Effector memory CD8-positive, alpha-beta T cell (primary cell): Measurements from ENCODE around the gene CD151.

Experiments used
- ATAC-seq: fragments of 150-1000 bp; cut with Tn5 transposase; replicated peaks from 2 replicates; pipeline ENCODE4 v1.10.0; 2021; ENCODE audit warnings: mild to moderate bottlenecking, moderate library complexity
- DNase-seq, 3 experiments: peaks; one replicate each; pipeline ENCODE4 v3.0.0; 2021
- H3K27ac Mint-ChIP-seq, 2 donors: one replicate each; pipeline ENCODE4 v1.8.0; 2022; ENCODE audit warnings: mild to moderate bottlenecking in 2 of 2, mixed read lengths in 2 of 2, moderate library complexity in 2 of 2
- H3K27me3 Mint-ChIP-seq, 2 donors: one replicate each; pipeline ENCODE4 v1.8.0; 2022; ENCODE audit warnings: mixed read lengths in 2 of 2
- H3K36me3 Mint-ChIP-seq: one replicate; pipeline ENCODE4 v1.8.0; 2022; ENCODE audit warnings: mild to moderate bottlenecking, moderate library complexity, mixed read lengths; ENCODE audit not compliant: insufficient read depth
- H3K4me1 Mint-ChIP-seq, 2 donors: one replicate each; pipeline ENCODE4 v1.8.0; 2022; ENCODE audit warnings: low read depth in 2 of 2, mixed read lengths in 2 of 2
- H3K4me3 Mint-ChIP-seq, 2 donors: one replicate each; pipeline ENCODE4 v1.8.0; 2022; ENCODE audit warnings: mild to moderate bottlenecking in 2 of 2, mixed read lengths in 2 of 2, moderate library complexity in 2 of 2
- H3K9me3 Mint-ChIP-seq, 2 donors: one replicate each; pipeline ENCODE4 v1.8.0; 2022; ENCODE audit warnings: mixed read lengths in 2 of 2

Gene CD151

DNA sequence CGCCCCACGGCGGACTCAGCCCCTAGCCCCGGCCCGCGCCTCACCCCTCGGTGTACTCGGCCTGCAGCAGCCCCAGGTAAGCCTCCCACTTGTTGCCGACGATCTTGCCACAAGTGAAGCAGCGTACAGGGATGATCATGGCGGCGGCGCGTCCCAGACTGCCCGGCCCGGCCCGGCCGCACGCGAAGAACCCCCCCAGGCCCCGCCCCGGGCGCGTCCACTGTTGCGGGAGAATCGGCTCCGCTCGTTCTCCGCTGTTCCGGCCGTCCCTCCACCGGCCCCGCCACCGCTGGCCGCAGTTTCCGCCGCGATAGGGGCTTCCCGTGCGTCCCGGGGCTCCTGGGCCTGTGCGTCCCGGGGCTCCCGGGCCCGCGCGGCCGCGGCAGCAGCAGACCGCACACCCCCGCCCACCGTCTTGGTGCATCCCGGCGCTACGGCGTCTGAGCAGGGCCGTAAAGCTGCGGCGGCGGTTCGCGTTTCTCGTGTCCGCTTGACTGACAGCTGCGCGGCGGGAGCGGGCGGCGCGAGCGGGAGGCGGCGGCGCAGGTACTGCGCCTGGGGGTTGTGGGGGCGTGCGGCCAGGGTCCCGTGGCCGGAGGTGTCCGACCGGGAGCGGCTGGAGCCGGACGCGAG is 9.7 kb downstream of the CD151 start, which contains the start of the genes POLR2L and TSPAN4:
TSS of gene POLR2L (minus strand) at position 160 of the 633 bp plus-strand sequence. CDS start at position 139, 21 bp downstream.
TSS of gene TSPAN4 (plus strand) at position 483 of the 633 bp plus-strand sequence. CDS start 7,453 bp downstream, outside the sequence.
- H3K4me3 Mint-ChIP-seq, result peak within 1 kb of the TSS; percentile 83
- peaks cover 32% of the 10 kb centered on the region for H3K36me3 Mint-ChIP-seq
- ATAC-seq, result peak; percentile 86
- peak within 1 kb of the TSS; percentile 52 to 66 for H3K27ac Mint-ChIP-seq
- DNase-seq, result peak; percentile 84 to 86 (median 85)
- no peaks in the 10 kb centered on the region for H3K27me3 Mint-ChIP-seq
- peaks cover 14 to 27% of the 10 kb centered on the region in 2 donors for H3K4me1 Mint-ChIP-seq
- no peaks in the 10 kb centered on the region for H3K9me3 Mint-ChIP-seq

GRCh38 chr11:843086-843734 is 10.5 kb downstream of the CD151 start:
- ATAC-seq (peak; percentile 1), DNase-seq (no peak)
- Mint-ChIP-seq H3K36me3 (peaks cover 26% of the 10 kb centered on the region), H3K4me3 (peak overlapping the region; percentile 68), H3K27me3 (peaks cover 0 to under 1% of the 10 kb centered on the region in 2 donors), H3K4me1 (peaks cover 14 to 23% of the 10 kb centered on the region in 2 donors), H3K27ac (peak overlapping the region in 1 of 2 donors; percentile 44), H3K9me3 (no peaks in the 10 kb centered on the region)

DNA sequence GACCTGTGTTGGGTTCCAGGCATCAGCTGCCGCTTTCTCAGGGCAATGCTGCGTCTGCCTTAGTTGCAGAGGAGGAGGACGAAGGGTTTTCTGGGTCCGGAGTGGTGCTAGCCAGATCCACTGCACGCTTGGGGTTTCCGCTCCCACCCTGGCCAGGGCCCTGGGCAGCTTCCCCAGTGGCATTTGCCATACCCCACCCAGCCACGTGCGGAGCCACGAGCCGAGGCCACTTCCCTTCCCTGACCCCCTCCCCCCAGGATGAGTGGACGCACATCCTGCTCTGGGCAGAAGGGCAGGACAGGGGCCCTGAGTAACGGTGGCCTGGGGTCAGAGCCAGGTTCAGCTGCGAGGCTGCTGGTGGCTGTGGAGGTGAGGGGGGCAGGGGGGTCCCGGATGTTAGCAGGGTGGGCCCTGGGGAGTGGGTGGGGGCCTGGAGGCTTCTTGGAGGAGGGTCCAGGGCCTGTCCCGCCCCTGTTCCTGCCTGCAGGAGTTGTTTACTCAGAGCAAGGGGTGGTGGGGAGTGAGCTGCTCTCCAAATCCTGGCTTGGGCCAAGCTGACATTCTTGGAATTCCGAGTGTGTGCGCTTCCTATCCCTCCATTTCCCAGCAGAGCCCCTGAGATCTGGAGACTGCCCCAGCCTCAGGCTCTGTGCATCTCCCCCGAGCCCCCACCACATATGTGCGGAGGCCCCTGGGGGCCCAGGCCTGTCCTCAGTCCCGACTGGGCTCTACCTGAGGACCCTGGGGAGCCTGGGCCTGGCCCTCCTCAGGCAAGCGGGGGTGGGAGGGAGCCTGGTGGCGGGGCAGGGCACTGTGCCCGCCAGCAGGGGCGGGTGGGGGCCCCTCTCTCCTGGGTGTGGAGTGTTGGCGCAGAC is 11.3 kb downstream of the CD151 start:
- ATAC-seq, result no peak
- Mint-ChIP-seq H3K27ac (peak overlapping the region in 1 of 2 donors; percentile 44), H3K4me1 (peaks cover 19 to 23% of the 10 kb centered on the region in 2 donors), H3K9me3 (no peaks in the 10 kb centered on the region), H3K27me3 (peaks cover 0 to 9% of the 10 kb centered on the region in 2 donors), H3K36me3 (peaks cover 20% of the 10 kb centered on the region), H3K4me3 (peak overlapping the region; percentile 68)
- DNase-seq, result no peak

GRCh38 chr11:844693-845644 is 12.2 kb downstream of the CD151 start:
- DNase-seq, result no peak
- Mint-ChIP-seq H3K9me3 (no peaks in the 10 kb centered on the region), H3K4me1 (peaks cover 21 to 22% of the 10 kb centered on the region in 2 donors), H3K27me3 (peaks cover 0 to 12% of the 10 kb centered on the region in 2 donors), H3K27ac (no peak overlapping the region), H3K4me3 (peak overlapping the region in 1 of 2 donors; percentile 17), H3K36me3 (peaks cover 14% of the 10 kb centered on the region)
- ATAC-seq, result no peak

DNA sequence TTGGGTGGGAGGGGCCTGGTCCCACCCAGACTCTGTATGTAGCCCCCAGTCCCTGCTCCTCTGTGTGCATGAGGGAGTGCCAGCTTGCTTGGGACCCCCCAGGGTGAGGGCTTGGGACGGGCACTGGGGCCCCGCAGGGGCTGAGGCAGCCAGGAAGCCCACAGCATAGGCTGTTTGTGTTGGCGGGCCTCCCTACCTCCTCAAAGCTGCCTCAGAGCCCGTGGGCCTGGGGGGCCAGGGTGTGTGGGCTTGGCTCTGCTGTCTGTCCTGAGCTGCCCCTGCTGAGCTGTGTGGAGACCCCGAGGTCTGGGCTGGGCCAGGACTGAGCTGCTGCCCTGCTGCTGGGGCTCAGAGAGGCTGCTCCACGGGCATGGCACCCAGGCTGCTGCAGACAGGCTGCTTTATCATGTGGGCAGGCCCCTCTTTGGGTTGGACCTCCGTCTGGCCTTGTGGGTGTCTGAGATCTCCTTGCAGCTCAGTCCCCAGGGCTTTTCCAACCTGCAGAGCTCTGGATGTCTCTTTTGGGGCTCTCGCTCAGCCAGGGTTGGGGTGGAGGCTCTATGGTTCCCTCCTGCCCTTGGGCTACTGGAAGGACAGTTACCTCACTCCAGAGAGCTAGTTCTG is 13.2 kb downstream of the CD151 start:
- DNase-seq (no peak), ATAC-seq (no peak)
- Mint-ChIP-seq H3K4me1 (peaks cover 12 to 13% of the 10 kb centered on the region in 2 donors), H3K4me3 (no peak overlapping the region), H3K9me3 (no peaks in the 10 kb centered on the region), H3K36me3 (peaks cover 9% of the 10 kb centered on the region), H3K27me3 (peaks cover 0 to 12% of the 10 kb centered on the region in 2 donors), H3K27ac (no peak overlapping the region)

GRCh38 chr11:846496-847098 is 13.8 kb downstream of the CD151 start:
- H3K27me3 Mint-ChIP-seq, result peaks cover 0 to 12% of the 10 kb centered on the region in 2 donors
- H3K9me3 Mint-ChIP-seq, result no peaks in the 10 kb centered on the region
- H3K4me3 Mint-ChIP-seq, result no peak overlapping the region
- H3K27ac Mint-ChIP-seq, result no peak overlapping the region
- H3K36me3 Mint-ChIP-seq, result peaks cover 9% of the 10 kb centered on the region
- peaks cover 8% of the 10 kb centered on the region in 2 donors for H3K4me1 Mint-ChIP-seq
- no peak for ATAC-seq
- DNase-seq, result no peak

DNA sequence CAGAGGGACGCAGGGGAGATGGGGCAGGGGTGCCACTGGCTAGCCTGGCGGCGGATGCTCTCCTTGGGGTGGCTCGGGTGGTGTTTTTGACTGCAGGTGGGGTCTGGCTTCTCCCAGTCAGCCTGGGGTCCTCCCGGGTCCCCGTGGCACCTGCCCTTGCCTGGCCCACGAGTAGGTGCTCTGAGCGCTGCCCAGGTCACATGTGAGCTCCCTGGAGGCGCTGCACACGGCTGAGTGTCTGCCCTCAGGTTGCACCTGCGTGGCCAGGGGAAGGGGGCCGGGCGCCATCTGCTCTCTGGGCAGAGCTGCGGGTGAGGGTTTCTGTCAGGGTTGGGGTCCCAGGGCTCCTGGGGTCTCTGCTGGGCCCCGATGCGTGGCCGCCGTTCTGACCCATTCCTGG is 15.1 kb downstream of the CD151 start:
- H3K4me1 Mint-ChIP-seq, result peaks cover 8% of the 10 kb centered on the region in 2 donors
- peaks cover 11% of the 10 kb centered on the region for H3K36me3 Mint-ChIP-seq
- ATAC-seq, result no peak
- H3K27ac Mint-ChIP-seq, result no peak overlapping the region
- no peak for DNase-seq
- peak overlapping the region in 1 of 2 donors; percentile 77 for H3K4me3 Mint-ChIP-seq
- no peaks in the 10 kb centered on the region for H3K9me3 Mint-ChIP-seq
- peaks cover 0 to 12% of the 10 kb centered on the region in 2 donors for H3K27me3 Mint-ChIP-seq

DNA sequence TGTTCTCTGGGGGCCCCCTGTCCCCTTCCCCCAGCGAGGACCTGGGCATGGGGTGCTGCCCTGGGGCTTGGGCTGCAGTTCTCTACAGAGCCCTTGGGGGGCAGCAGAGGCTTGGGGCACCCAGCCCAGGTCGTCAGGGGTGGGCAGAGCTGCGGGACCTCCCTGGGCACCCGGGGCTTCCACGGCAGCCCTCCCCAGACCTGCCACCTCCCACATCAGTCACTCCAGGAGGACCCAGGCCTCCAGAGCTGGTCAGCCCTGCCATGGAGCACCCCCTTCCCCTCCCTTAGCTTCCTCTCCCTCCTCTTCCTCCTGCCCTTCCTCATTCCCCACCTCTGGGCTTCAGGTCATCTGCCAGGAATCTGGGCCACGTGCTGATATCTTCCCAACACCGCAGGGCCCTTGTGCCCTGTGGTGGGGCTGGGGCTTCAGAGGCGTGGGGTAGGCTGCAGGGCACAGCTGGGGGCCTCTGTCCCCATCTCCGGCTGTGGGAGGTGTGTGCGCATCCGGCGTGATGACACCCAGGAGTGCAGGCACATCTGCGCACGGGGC is 15.7 kb downstream of the CD151 start:
- peaks cover 0 to 12% of the 10 kb centered on the region in 2 donors for H3K27me3 Mint-ChIP-seq
- H3K36me3 Mint-ChIP-seq, result peaks cover 8% of the 10 kb centered on the region
- H3K4me3 Mint-ChIP-seq, result peak overlapping the region; percentile 74 to 77
- DNase-seq (peak; percentile 65 to 74 (median 68)), ATAC-seq (peak; percentile 79)
- peaks cover 7 to 8% of the 10 kb centered on the region in 2 donors for H3K4me1 Mint-ChIP-seq
- no peaks in the 10 kb centered on the region for H3K9me3 Mint-ChIP-seq
- H3K27ac Mint-ChIP-seq, result no peak overlapping the region

- Mint-ChIP-seq H3K9me3 (no peaks in the 10 kb centered on the region), H3K4me3 (peak overlapping the region; percentile 74 to 77), H3K27ac (no peak overlapping the region), H3K4me1 (peaks cover 6 to 8% of the 10 kb centered on the region in 2 donors), H3K27me3 (peaks cover 0 to 12% of the 10 kb centered on the region in 2 donors), H3K36me3 (peaks cover 8% of the 10 kb centered on the region)
- no peak for DNase-seq
- ATAC-seq, result peak; percentile 43
Observed at GRCh38 chr11:849104-849824, 16.5 kb downstream of the CD151 start.

DNA sequence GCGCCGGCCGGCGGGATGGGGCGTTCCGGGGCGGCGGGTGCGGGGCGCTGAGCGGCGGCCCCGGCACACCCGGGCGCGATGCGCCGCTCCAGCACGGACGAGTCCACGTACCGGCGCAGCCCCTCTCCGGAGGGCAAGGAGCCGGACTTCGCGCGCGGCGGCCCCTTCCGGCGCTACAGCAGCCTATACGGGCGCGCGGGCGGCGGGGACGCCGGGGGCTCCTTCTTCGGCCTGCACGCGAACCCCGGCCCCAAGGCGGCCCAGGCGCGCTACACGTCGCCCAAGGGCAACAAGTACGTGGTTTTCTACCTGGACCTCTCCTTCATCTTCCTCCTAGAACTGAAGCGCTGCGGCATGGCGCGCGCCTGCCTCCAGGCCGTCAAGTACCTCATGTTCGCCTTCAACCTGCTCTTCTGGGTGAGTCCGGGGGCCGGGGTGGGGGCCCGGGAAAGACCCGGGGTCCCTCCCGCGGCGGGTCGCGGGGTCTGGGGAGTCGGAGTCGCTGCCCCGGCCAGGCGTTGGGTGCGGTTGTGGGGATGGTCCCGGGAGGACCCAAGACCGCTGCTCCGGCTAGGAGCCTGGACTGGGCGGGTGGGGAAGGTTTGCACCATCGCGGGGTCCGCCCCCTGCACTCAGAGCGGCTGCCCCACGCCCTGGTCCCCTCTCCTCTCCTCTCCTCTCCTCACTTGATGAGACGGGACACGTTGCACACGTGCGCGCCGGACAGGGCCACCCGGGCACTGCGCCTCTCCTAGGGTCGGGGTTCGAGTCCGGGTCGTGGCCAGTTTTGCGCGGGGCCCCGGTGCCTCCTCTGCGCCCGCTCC is 17.4 kb downstream of the CD151 start:
- ATAC-seq (no peak), DNase-seq (no peak)
- Mint-ChIP-seq H3K9me3 (no peaks in the 10 kb centered on the region), H3K4me3 (peak overlapping the region in 1 of 2 donors; percentile 17), H3K27ac (no peak overlapping the region), H3K36me3 (peaks cover 8% of the 10 kb centered on the region), H3K27me3 (peaks cover 0 to 12% of the 10 kb centered on the region in 2 donors), H3K4me1 (peaks cover 3 to 8% of the 10 kb centered on the region in 2 donors)
